Ureter (tissue), 1 donor: ENCODE results near the gene ARSK. TPM values are rescaled to one million over a fixed set of nuclear protein-coding genes. Genes with fewer than 3 reads are reported as not detected.
"Not testable (repeated sequence)": the region's sequence is repeated elsewhere in the genome, so short reads cannot be mapped to it uniquely, and the experiment has no call there.

ENCODE experiments used
- DNase-seq: peaks from one replicate; pipeline ENCODE4 v3.0.0-alpha.2; 2020; ENCODE audit warnings: low spot score
- total RNA-seq: library from RNA; stranded (reverse); gene quantifications from one replicate; pipeline ENCODE4 v1.2.4, GENCODE V29; 2023
- donor health status: DM: yes; HTN: yes; CAD: no.

Gene ARSK
- total RNA-seq, 1 donor from 2014 or later, result 5.2 TPM

GRCh38 chr5:95620870-95621838 lies 66.3 kb downstream of the ARSK start:
- DNase-seq, result no peak

GRCh38 chr5:95621839-95622629 lies 67.1 kb downstream of the ARSK start:
- DNase-seq, result no peak

- no peak for DNase-seq
Observed at GRCh38 chr5:95623706-95624105, 68.8 kb downstream of the ARSK start.

- DNase-seq, result no peak
Observed at GRCh38 chr5:95624368-95624767, 69.5 kb downstream of the ARSK start.

- DNase-seq, result no peak
Observed at GRCh38 chr5:95626701-95627100, 71.8 kb downstream of the ARSK start.

- DNase-seq, result no peak
Observed at GRCh38 chr5:95627971-95628810, 73.3 kb downstream of the ARSK start.

GRCh38 chr5:95628933-95629332 lies 74.0 kb downstream of the ARSK start:
- no peak for DNase-seq

GRCh38 chr5:95630394-95630917 lies 75.6 kb downstream of the ARSK start:
- no peak for DNase-seq

- DNase-seq, result no peak
Observed at GRCh38 chr5:95631255-95631958, 76.5 kb downstream of the ARSK start.

GRCh38 chr5:95631991-95632675 lies 77.2 kb downstream of the ARSK start:
- no peak for DNase-seq

GRCh38 chr5:95632942-95633341 lies 78.0 kb downstream of the ARSK start:
- not testable (repeated sequence) for DNase-seq

- no peak for DNase-seq
Observed at GRCh38 chr5:95633671-95634070, 78.8 kb downstream of the ARSK start.

- DNase-seq, result no peak
Observed at GRCh38 chr5:95634081-95634480, 79.2 kb downstream of the ARSK start.

GRCh38 chr5:95638632-95639031 lies 83.7 kb downstream of the ARSK start:
- no peak for DNase-seq

GRCh38 chr5:95641741-95642220 lies 86.9 kb downstream of the ARSK start:
- peak; percentile 61 for DNase-seq

- no peak for DNase-seq
Observed at GRCh38 chr5:95643152-95643551, 88.3 kb downstream of the ARSK start.

GRCh38 chr5:95644351-95645042 lies 89.6 kb downstream of the ARSK start:
- peak; percentile 61 for DNase-seq

GRCh38 chr5:95646226-95646568 lies 91.3 kb downstream of the ARSK start:
- peak; percentile 49 for DNase-seq

- DNase-seq, result peak; percentile 99
Observed at GRCh38 chr5:95646569-95647431, 91.9 kb downstream of the ARSK start, which contains the start of gene RFESD. Gene RFESD (plus strand): TSS chr5:95646777. CDS start chr5:95652272, 5,495 bp downstream.
